Activated T-helper 2 cell treated with anti-CD3 and anti-CD28 coated beads, Interferon-gamma antibody, Interleukin-2, Interleukin-4, amounts not matched to agents 10 μg/mL and 5 μg/mL and 100 μg/mL, durations not matched to agents 14 hours and 24 hours and 36 hours (primary cell): Measurements from ENCODE around the gene MRTFB. TPM values are rescaled to one million over a fixed set of nuclear protein-coding genes. Genes with fewer than 3 reads are reported as not detected.
A peak's percentile ranks its signal among the peaks of the same experiment; 100 is the strongest.

Experiments used
- DNase-seq: peaks from one replicate; pipeline ENCODE4 v3.0.0; 2021; ENCODE audit warnings: low spot score
- H3K27ac Mint-ChIP-seq: one replicate; pipeline ENCODE4 v1.8.0; 2021; ENCODE audit warnings: mixed read lengths
- H3K27me3 Mint-ChIP-seq: one replicate; pipeline ENCODE4 v1.8.0; 2021; ENCODE audit warnings: low read depth, mixed read lengths
- H3K36me3 Mint-ChIP-seq: one replicate; pipeline ENCODE4 v1.8.0; 2021; ENCODE audit warnings: low read depth, mixed read lengths
- H3K4me1 Mint-ChIP-seq: one replicate; pipeline ENCODE4 v1.8.0; 2021; ENCODE audit warnings: low read depth, mixed read lengths
- H3K4me3 Mint-ChIP-seq: one replicate; pipeline ENCODE4 v1.8.0; 2021; ENCODE audit warnings: low read depth, mild to moderate bottlenecking, moderate library complexity, mixed read lengths
- H3K9me3 Mint-ChIP-seq: one replicate; pipeline ENCODE4 v1.8.0; 2021; ENCODE audit warnings: mixed read lengths
- intact Hi-C: fragments of 100-400 bp; cut with micrococcal nuclease; formaldehyde crosslinking; loops from one replicate; pipeline ENCODE4 v1.15.1; 2023
- total RNA-seq: library from RNA; stranded (reverse); gene quantifications from 2 replicates; pipeline ENCODE4 v1.2.3, GENCODE V29; 2022

MRTFB gene
- total RNA-seq, 1 donor from 2014 or later: 13.7 TPM

GRCh38 chr16:14187517-14188338 lies 116.6 kb downstream of the MRTFB start:
- no peaks in the 10 kb centered on the region for H3K9me3 Mint-ChIP-seq
- peak overlapping the region; percentile 19 for H3K4me3 Mint-ChIP-seq
- no peaks in the 10 kb centered on the region for H3K36me3 Mint-ChIP-seq
- H3K4me1 Mint-ChIP-seq: peaks cover 9% of the 10 kb centered on the region
- no peaks in the 10 kb centered on the region for H3K27me3 Mint-ChIP-seq
- no peak for DNase-seq
- intact Hi-C loops: no loop called here
- no peak overlapping the region for H3K27ac Mint-ChIP-seq

GRCh38 chr16:14193316-14193871 lies 122.3 kb downstream of the MRTFB start:
- peak overlapping the region; percentile 70 for H3K4me3 Mint-ChIP-seq
- peak overlapping the region; percentile 77 for H3K27ac Mint-ChIP-seq
- peaks cover 17% of the 10 kb centered on the region for H3K4me1 Mint-ChIP-seq
- DNase-seq: peak; percentile 34
- no peaks in the 10 kb centered on the region for H3K27me3 Mint-ChIP-seq
- H3K36me3 Mint-ChIP-seq: no peaks in the 10 kb centered on the region
- intact Hi-C loops: no loop called here
- H3K9me3 Mint-ChIP-seq: no peaks in the 10 kb centered on the region

- intact Hi-C loops: no loop called here
- Mint-ChIP-seq H3K9me3 (no peaks in the 10 kb centered on the region), H3K4me3 (no peak overlapping the region), H3K27ac (no peak overlapping the region), H3K27me3 (no peaks in the 10 kb centered on the region), H3K4me1 (peaks cover 28% of the 10 kb centered on the region), H3K36me3 (no peaks in the 10 kb centered on the region)
- no peak for DNase-seq
Observed at GRCh38 chr16:14194721-14195120, 123.6 kb downstream of the MRTFB start.

- intact Hi-C loops: no loop called here
- no peaks in the 10 kb centered on the region for H3K27me3 Mint-ChIP-seq
- DNase-seq: no peak
- no peaks in the 10 kb centered on the region for H3K36me3 Mint-ChIP-seq
- no peak overlapping the region for H3K4me3 Mint-ChIP-seq
- H3K9me3 Mint-ChIP-seq: no peaks in the 10 kb centered on the region
- H3K27ac Mint-ChIP-seq: no peak overlapping the region
- H3K4me1 Mint-ChIP-seq: peaks cover 28% of the 10 kb centered on the region
Observed at GRCh38 chr16:14196011-14196410, 124.9 kb downstream of the MRTFB start.

GRCh38 chr16:14196539-14196938 lies 125.4 kb downstream of the MRTFB start:
- H3K4me3 Mint-ChIP-seq: no peak overlapping the region
- peaks cover 28% of the 10 kb centered on the region for H3K4me1 Mint-ChIP-seq
- H3K36me3 Mint-ChIP-seq: no peaks in the 10 kb centered on the region
- DNase-seq: no peak
- H3K9me3 Mint-ChIP-seq: no peaks in the 10 kb centered on the region
- H3K27me3 Mint-ChIP-seq: no peaks in the 10 kb centered on the region
- H3K27ac Mint-ChIP-seq: no peak overlapping the region
- intact Hi-C loops: no loop called here

GRCh38 chr16:14198012-14198411 lies 126.9 kb downstream of the MRTFB start:
- H3K4me1 Mint-ChIP-seq: peaks cover 26% of the 10 kb centered on the region

GRCh38 chr16:14198572-14198971 lies 127.5 kb downstream of the MRTFB start:
- no peaks in the 10 kb centered on the region for H3K9me3 Mint-ChIP-seq
- no peak for DNase-seq
- H3K4me1 Mint-ChIP-seq: peaks cover 23% of the 10 kb centered on the region
- intact Hi-C loops: no loop called here
- no peaks in the 10 kb centered on the region for H3K36me3 Mint-ChIP-seq
- no peak overlapping the region for H3K27ac Mint-ChIP-seq
- H3K4me3 Mint-ChIP-seq: no peak overlapping the region
- H3K27me3 Mint-ChIP-seq: no peaks in the 10 kb centered on the region

More at GRCh38 chr16:14198012-14198411, 126.9 kb downstream of the MRTFB start:
- Mint-ChIP-seq H3K9me3 (no peaks in the 10 kb centered on the region), H3K4me3 (no peak overlapping the region), H3K36me3 (no peaks in the 10 kb centered on the region), H3K27ac (no peak overlapping the region), H3K27me3 (no peaks in the 10 kb centered on the region)
- intact Hi-C loops: no loop called here
- no peak for DNase-seq

- intact Hi-C loops: no loop called here
Observed at GRCh38 chr16:14199199-14199598, 128.1 kb downstream of the MRTFB start.

GRCh38 chr16:14199624-14200023 lies 128.5 kb downstream of the MRTFB start:
- no peak for DNase-seq
- H3K27me3 Mint-ChIP-seq: no peaks in the 10 kb centered on the region
- no peaks in the 10 kb centered on the region for H3K9me3 Mint-ChIP-seq
- H3K36me3 Mint-ChIP-seq: no peaks in the 10 kb centered on the region
- peaks cover 20% of the 10 kb centered on the region for H3K4me1 Mint-ChIP-seq
- no peak overlapping the region for H3K27ac Mint-ChIP-seq
- intact Hi-C loops: no loop called here
- no peak overlapping the region for H3K4me3 Mint-ChIP-seq

More at GRCh38 chr16:14199199-14199598, 128.1 kb downstream of the MRTFB start:
- Mint-ChIP-seq H3K4me3 (no peak overlapping the region), H3K9me3 (no peaks in the 10 kb centered on the region), H3K4me1 (peaks cover 20% of the 10 kb centered on the region), H3K27ac (no peak overlapping the region), H3K27me3 (no peaks in the 10 kb centered on the region), H3K36me3 (no peaks in the 10 kb centered on the region)
- no peak for DNase-seq

GRCh38 chr16:14202095-14202494 lies 131.0 kb downstream of the MRTFB start:
- Mint-ChIP-seq H3K9me3 (no peaks in the 10 kb centered on the region), H3K27me3 (no peaks in the 10 kb centered on the region), H3K27ac (no peak overlapping the region), H3K4me1 (peaks cover 21% of the 10 kb centered on the region), H3K36me3 (no peaks in the 10 kb centered on the region), H3K4me3 (no peak overlapping the region)
- intact Hi-C loops: no loop called here
- DNase-seq: no peak

GRCh38 chr16:14202697-14203096 lies 131.6 kb downstream of the MRTFB start:
- no peaks in the 10 kb centered on the region for H3K27me3 Mint-ChIP-seq
- no peaks in the 10 kb centered on the region for H3K36me3 Mint-ChIP-seq
- H3K27ac Mint-ChIP-seq: no peak overlapping the region
- DNase-seq: no peak
- intact Hi-C loops: no loop called here
- H3K9me3 Mint-ChIP-seq: no peaks in the 10 kb centered on the region
- peaks cover 21% of the 10 kb centered on the region for H3K4me1 Mint-ChIP-seq
- no peak overlapping the region for H3K4me3 Mint-ChIP-seq

- Mint-ChIP-seq H3K4me3 (no peak overlapping the region), H3K27me3 (no peaks in the 10 kb centered on the region), H3K9me3 (no peaks in the 10 kb centered on the region), H3K27ac (no peak overlapping the region), H3K4me1 (peaks cover 21% of the 10 kb centered on the region), H3K36me3 (no peaks in the 10 kb centered on the region)
- intact Hi-C loops: no loop called here
- DNase-seq: no peak
Observed at GRCh38 chr16:14203166-14203565, 132.0 kb downstream of the MRTFB start.

GRCh38 chr16:14205666-14206065 lies 134.5 kb downstream of the MRTFB start:
- H3K27me3 Mint-ChIP-seq: no peaks in the 10 kb centered on the region
- no peak for DNase-seq

More at GRCh38 chr16:14205666-14206065, 134.5 kb downstream of the MRTFB start:
- no peaks in the 10 kb centered on the region for H3K9me3 Mint-ChIP-seq
- H3K36me3 Mint-ChIP-seq: no peaks in the 10 kb centered on the region
- no peak overlapping the region for H3K4me3 Mint-ChIP-seq
- no peak overlapping the region for H3K27ac Mint-ChIP-seq
- peaks cover 10% of the 10 kb centered on the region for H3K4me1 Mint-ChIP-seq
- intact Hi-C loops: no loop called here
